ENCODE results near the gene TIAM2. TPM values are rescaled to one million over a fixed set of nuclear protein-coding genes. Genes with fewer than 3 reads are reported as not detected.
"Not testable (repeated sequence)": the region's sequence is repeated elsewhere in the genome, so short reads cannot be mapped to it uniquely, and the experiment has no call there.

Gene TIAM2
- total RNA-seq, 2 donors from 2014 or later, result 3.1 to 6.6 TPM

- Histone ChIP-seq H3K36me3 (replicated peaks in 1 of 2; ENCODE audit: insufficient read depth in 1 of 2, low read depth in 2 of 2) (no peaks in the 10 kb centered on the region), H3K4me3 (no peak overlapping the region), H3K27ac (no peak overlapping the region), H3K27me3 (no peaks in the 10 kb centered on the region), H3K9me3 (no peaks in the 10 kb centered on the region), H3K4me1 (peaks cover 3% of the 10 kb centered on the region)
- DNase-seq, result no peak
- intact Hi-C loops (cut with DNase I), result loop anchor here (10.0 kb wide), 1 partner anchor 257 kb away; no protein-coding TSS in a partner anchor
- no peak for ATAC-seq
- TF ChIP-seq POLR2A (IDR thresholded peaks at IDR 0.05) (no peak), CTCF (IDR thresholded peaks at IDR 0.05) (no peak)
- 53 to 73% methylated on average over 3 of the region's 3 CpGs for WGBS, 2 donors
Observed at GRCh38 chr6:155181498-155181897, 186.4 kb downstream of the TIAM2 start.

DNA sequence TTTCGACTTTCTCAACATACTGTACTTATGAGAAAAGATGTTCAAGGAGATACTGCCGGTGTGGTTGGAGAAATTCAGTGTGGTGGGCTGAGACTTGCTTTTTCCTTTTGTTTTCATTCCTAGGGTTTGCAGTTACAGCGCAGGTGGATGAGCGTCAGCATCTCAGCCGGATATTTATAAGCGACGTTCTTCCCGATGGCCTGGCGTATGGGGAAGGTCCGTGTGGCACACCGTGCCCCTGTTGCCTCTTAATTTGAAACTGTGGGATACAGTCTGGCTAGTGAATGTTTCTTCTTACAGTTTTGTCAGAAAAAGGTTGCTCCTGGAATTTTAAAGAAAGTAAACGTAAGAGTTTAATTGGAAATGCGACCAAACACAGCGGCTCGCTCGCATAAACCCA, 187.0 kb downstream of the TIAM2 start:
- no peaks in the 10 kb centered on the region for H3K27me3 ChIP-seq
- 81 to 86% methylated on average over 16 of the region's 16 CpGs for WGBS, 2 donors

GRCh38 chr6:155183095-155183494, 188.0 kb downstream of the TIAM2 start:
- WGBS, 2 donors, result 65 to 70% methylated on average over 5 of the region's 5 CpGs
- ATAC-seq, result no peak
- Histone ChIP-seq H3K27ac (no peak overlapping the region), H3K27me3 (no peaks in the 10 kb centered on the region), H3K4me3 (no peak overlapping the region), H3K36me3 (replicated peaks in 1 of 2; ENCODE audit: insufficient read depth in 1 of 2, low read depth in 2 of 2) (no peaks in the 10 kb centered on the region), H3K9me3 (no peaks in the 10 kb centered on the region), H3K4me1 (peaks cover 10% of the 10 kb centered on the region)
- intact Hi-C loops (cut with DNase I), result loop anchor here (10.0 kb wide), 1 partner anchor 258 kb away; no protein-coding TSS in a partner anchor
- TF ChIP-seq POLR2A (IDR thresholded peaks at IDR 0.05) (no peak), CTCF (IDR thresholded peaks at IDR 0.05) (no peak)
- DNase-seq, result no peak

More for the DNA sequence above, 187.0 kb downstream of the TIAM2 start:
- no peak for TF ChIP-seq POLR2A (IDR thresholded peaks at IDR 0.05)
- TF ChIP-seq CTCF (IDR thresholded peaks at IDR 0.05), result no peak
- no peak for DNase-seq
- H3K27ac ChIP-seq, result no peak overlapping the region
- H3K4me1 ChIP-seq, result peaks cover 9% of the 10 kb centered on the region
- no peak overlapping the region for H3K4me3 ChIP-seq
- intact Hi-C loops (cut with DNase I), result loop anchor here (10.0 kb wide), 1 partner anchor 257 kb away; no protein-coding TSS in a partner anchor
- H3K9me3 ChIP-seq, result no peaks in the 10 kb centered on the region
- no peak for ATAC-seq
- no peaks in the 10 kb centered on the region for H3K36me3 ChIP-seq (replicated peaks in 1 of 2; ENCODE audit: insufficient read depth in 1 of 2, low read depth in 2 of 2)

DNA sequence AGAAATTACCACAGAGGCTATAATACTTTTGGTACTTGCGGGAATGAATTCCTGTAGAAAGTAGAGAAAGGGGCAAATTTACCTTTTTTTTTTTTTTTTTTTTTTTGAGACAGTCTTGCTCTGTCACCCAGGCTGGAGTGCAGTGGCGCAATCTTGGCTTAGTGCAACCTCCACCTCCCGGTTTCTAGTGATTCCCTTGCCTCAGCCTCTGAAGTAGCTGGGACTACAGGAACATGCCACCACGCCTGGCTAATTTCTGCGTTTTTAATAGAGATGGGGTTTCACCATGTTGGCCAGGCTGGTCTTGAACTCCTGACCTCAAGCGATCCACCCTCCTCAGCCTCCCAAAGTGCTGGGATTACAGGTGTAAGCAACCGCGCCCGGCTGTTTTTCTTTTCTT, 189.9 kb downstream of the TIAM2 start:
- intact Hi-C loops (cut with DNase I), result loop anchor here (10.0 kb wide), 1 partner anchor 260 kb away; no protein-coding TSS in a partner anchor
- not testable (repeated sequence) for ATAC-seq; H3K27ac ChIP-seq; H3K9me3 ChIP-seq; DNase-seq; H3K27me3 ChIP-seq; H3K4me3 ChIP-seq; H3K36me3 ChIP-seq (replicated peaks in 1 of 2; ENCODE audit: insufficient read depth in 1 of 2, low read depth in 2 of 2)
- WGBS, 2 donors, result 89 to 91% methylated on average over 9 of the region's 9 CpGs
- peaks cover 14% of the 10 kb centered on the region for H3K4me1 ChIP-seq

DNA sequence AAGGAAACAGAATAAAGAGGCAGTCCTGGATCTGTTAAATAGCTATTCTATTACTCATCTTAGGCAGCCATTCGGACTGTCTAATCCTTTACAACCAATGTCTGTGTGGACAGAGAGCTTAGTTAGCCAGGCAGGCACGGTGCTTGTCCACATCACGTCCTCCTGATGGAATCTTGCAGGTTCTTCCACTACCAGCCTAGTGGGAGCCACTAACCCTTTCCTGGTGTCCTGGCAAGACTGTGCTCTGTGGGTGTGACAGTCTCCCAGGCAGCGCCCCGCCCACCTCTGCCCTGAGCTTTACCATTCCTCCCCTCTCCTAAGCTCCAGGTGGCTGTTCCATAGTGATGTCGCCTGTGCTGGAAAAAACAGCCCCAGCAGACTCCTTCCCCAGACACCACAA, 190.4 kb downstream of the TIAM2 start:
- Histone ChIP-seq H3K36me3 (replicated peaks in 1 of 2; ENCODE audit: insufficient read depth in 1 of 2, low read depth in 2 of 2) (no peaks in the 10 kb centered on the region), H3K27me3 (no peaks in the 10 kb centered on the region), H3K4me3 (no peak overlapping the region), H3K27ac (no peak overlapping the region), H3K4me1 (peaks cover 14% of the 10 kb centered on the region), H3K9me3 (no peaks in the 10 kb centered on the region)
- ATAC-seq (peak; percentile 21), DNase-seq (peak in 1 of 4 donors; percentile 8)
- intact Hi-C loops (cut with DNase I), result loop anchor here (10.0 kb wide), 1 partner anchor 261 kb away; no protein-coding TSS in a partner anchor
- 54 to 63% methylated on average over 6 of the region's 6 CpGs for WGBS, 2 donors
- no peak for TF ChIP-seq POLR2A (IDR thresholded peaks at IDR 0.05)
- TF ChIP-seq CTCF (IDR thresholded peaks at IDR 0.05), result no peak
